ENCODE results near the gene MCF2L. TPM values are rescaled to one million over a fixed set of nuclear protein-coding genes. Genes with fewer than 3 reads are reported as not detected.

The MCF2L gene
- total RNA-seq, 1 donor: 8.0 TPM

DNA sequence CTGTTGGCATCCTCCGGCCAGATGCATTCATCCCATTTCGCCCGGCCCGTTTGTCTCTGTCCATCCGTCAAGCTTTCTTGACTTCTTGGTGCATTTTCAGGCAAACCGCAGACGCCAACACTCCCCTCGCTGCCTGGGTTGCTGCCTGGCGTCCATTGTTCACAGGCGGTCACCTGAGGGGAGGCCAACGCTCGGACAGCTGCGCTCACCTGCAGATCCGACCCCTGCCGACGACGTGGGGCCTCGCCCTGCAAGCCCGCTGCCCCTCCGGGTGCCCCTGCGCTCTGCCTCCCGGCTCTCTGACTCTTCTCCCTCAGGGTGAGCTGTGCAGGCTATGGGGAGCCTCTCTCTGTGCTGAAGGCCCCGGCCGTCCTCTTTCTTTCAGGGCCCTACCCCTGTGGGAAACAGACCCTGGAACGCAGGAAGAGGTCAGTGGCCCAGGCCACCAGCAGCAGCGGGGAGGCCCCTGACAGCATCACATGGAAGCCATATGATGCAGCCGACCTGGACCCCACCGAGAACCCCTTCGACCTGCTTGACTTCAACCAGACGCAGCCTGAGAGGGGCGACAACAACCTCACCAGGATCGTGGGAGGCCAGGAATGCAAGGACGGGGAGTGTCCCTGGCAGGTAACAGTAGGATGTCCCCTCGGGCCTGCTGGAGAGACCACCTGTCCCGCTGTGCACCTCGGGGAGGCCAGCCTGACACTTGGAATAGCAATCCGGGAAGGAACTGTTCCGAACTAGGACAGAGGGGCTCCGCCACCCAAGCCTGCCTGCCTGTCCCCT lies 174.6 kb downstream of the MCF2L start:
- no peak for DNase-seq (ENCODE audit: low read depth)
- H3K4me3 ChIP-seq (ENCODE audit: low read depth, low read length): no peak overlapping the region
- TF ChIP-seq, protein P1, sequence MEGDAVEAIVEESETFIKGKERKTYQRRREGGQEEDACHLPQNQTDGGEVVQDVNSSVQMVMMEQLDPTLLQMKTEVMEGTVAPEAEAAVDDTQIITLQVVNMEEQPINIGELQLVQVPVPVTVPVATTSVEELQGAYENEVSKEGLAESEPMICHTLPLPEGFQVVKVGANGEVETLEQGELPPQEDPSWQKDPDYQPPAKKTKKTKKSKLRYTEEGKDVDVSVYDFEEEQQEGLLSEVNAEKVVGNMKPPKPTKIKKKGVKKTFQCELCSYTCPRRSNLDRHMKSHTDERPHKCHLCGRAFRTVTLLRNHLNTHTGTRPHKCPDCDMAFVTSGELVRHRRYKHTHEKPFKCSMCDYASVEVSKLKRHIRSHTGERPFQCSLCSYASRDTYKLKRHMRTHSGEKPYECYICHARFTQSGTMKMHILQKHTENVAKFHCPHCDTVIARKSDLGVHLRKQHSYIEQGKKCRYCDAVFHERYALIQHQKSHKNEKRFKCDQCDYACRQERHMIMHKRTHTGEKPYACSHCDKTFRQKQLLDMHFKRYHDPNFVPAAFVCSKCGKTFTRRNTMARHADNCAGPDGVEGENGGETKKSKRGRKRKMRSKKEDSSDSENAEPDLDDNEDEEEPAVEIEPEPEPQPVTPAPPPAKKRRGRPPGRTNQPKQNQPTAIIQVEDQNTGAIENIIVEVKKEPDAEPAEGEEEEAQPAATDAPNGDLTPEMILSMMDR (IDR thresholded peaks at IDR 0.05; ENCODE audit: insufficient read depth, low read length): no peak

DNA sequence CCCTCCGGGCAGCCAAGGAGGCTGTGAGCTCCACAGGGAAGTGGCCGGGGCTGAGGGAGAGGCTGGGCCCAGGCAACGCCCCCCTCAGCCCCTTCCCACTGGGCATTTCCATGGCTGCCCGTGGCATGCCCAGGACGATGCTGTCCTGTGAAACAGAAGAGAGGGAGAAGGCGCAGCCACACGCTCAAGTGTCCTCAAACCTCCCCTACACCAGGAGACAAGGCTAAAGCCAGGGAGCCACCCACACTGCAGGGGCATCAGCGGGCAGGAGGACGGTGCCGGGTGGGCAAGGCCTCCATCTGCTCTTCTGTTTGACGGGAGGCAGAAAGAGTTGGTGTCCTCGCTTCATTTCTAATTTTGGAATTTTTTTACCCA lies 175.2 kb downstream of the MCF2L start:
- H3K4me3 ChIP-seq (ENCODE audit: low read depth, low read length): no peak overlapping the region

DNA sequence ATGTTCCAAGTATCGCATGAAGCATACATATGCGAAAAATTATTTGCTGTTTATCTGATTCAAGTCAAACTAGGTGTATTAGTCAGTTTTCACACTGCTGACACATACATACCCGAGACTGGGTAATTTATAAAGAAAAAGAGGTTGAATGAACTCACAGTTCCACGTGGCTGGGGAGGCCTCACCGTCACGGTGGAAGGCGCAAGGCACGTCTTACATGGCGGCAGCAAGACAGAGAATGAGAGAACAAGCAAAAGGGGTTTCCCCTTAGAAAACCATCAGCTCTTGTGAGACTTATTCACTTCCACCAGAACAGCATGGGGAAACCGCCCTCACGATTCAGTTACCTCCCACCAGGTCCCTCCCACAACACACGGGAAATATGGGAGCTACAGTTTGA lies 176.5 kb downstream of the MCF2L start:
- H3K4me3 ChIP-seq (ENCODE audit: low read depth, low read length): no peak overlapping the region
- no peak for DNase-seq (ENCODE audit: low read depth)
- TF ChIP-seq, protein P1 (IDR thresholded peaks at IDR 0.05; ENCODE audit: insufficient read depth, low read length): no peak

More for the DNA sequence above, 175.2 kb downstream of the MCF2L start:
- TF ChIP-seq, protein P1 (IDR thresholded peaks at IDR 0.05; ENCODE audit: insufficient read depth, low read length): no peak
- no peak for DNase-seq (ENCODE audit: low read depth)

DNA sequence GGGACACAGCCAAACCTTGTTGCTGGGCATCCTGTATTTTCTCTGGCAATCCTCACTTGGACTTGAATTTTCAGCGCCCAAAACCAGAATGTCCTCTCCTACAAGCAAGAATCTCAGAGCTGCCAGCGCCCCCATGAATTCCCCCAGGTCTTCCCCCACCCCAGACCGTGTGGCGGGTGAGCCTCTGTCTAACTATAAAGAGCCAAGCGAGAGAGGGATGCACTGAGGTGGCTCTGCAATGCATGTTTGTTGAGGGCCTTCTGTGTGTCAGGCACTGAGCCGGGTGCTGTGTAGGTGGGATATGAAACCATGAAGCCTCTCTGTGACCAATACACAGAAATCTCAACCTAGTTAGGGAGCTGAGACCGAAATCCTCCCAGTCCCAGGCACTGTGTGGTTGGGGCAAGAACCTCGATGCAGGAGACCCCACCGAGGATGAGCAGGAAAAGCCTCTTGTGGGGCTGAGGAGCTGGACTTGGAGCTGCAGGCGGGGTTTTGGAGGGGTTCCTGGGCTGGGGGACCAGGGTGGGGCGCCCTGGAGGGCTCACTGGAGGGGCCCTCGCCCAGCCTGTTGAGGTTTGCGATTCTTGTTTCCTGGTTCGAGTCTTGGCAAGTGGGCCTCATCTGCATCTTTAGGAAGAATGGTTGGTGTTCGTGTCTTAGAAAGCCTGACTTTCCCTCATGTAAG lies 177.0 kb downstream of the MCF2L start:
- TF ChIP-seq, protein P1 (IDR thresholded peaks at IDR 0.05; ENCODE audit: insufficient read depth, low read length): no peak
- no peak overlapping the region for H3K4me3 ChIP-seq (ENCODE audit: low read depth, low read length)
- no peak for DNase-seq (ENCODE audit: low read depth)

DNA sequence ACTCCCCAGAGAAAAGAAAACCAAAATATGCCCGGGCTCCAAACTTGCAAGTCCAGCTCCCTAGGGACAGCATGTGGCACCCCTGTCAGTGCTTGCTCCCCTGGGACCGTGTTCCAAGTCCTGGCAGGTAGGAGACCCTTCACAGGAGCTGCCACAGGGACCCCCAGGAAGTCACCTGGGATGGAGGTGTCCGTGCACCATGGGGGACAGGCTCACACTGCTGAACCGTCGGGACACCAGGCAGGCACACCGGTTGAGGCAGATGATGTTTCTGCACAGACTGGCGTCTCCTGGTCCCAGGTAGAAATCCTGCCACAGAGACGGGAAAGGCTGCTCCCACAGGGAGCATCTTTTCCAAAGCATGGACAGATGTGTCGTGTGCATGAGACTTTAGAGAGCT lies 177.7 kb downstream of the MCF2L start:
- no peak overlapping the region for H3K4me3 ChIP-seq (ENCODE audit: low read depth, low read length)
- DNase-seq (ENCODE audit: low read depth): no peak
- TF ChIP-seq, protein P1 (IDR thresholded peaks at IDR 0.05; ENCODE audit: insufficient read depth, low read length): no peak

DNA sequence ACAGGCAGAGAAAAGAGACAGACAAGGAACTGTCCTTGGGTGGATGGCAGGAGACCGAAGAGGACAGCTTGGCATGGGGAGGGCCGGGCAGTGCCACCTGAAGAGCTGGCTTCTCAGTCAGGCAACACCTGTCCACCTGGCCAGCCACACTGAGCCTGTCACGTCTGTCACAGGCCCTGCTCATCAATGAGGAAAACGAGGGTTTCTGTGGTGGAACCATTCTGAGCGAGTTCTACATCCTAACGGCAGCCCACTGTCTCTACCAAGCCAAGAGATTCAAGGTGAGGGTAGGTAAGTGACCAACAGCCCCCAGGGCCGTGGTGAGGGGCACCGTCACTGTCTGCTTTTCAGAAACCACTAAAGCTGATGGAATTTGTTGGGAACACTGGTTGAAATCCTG lies 178.2 kb downstream of the MCF2L start:
- no peak overlapping the region for H3K4me3 ChIP-seq (ENCODE audit: low read depth, low read length)
- DNase-seq (ENCODE audit: low read depth): no peak
- TF ChIP-seq, protein P1 (IDR thresholded peaks at IDR 0.05; ENCODE audit: insufficient read depth, low read length): no peak
